ENCODE data around the gene PCBP3.

GRCh38 chr21:45990741-45991605 lies 347.4 kb downstream of the PCBP3 start:
- TF ChIP-seq EZH2phosphoT487 (IDR thresholded peaks at IDR 0.05), result no peak
- TF ChIP-seq CTCF (IDR thresholded peaks at IDR 0.05), result no peak
- TF ChIP-seq EZH2 (IDR thresholded peaks at IDR 0.05), result no peak
